ENCODE data around the gene MPPE1.
"Not testable (repeated sequence)": the region's sequence is repeated elsewhere in the genome, so short reads cannot be mapped to it uniquely, and the experiment has no call there.

MPPE1 gene, protein sequence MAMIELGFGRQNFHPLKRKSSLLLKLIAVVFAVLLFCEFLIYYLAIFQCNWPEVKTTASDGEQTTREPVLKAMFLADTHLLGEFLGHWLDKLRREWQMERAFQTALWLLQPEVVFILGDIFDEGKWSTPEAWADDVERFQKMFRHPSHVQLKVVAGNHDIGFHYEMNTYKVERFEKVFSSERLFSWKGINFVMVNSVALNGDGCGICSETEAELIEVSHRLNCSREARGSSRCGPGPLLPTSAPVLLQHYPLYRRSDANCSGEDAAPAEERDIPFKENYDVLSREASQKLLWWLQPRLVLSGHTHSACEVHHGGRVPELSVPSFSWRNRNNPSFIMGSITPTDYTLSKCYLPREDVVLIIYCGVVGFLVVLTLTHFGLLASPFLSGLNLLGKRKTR

DNA sequence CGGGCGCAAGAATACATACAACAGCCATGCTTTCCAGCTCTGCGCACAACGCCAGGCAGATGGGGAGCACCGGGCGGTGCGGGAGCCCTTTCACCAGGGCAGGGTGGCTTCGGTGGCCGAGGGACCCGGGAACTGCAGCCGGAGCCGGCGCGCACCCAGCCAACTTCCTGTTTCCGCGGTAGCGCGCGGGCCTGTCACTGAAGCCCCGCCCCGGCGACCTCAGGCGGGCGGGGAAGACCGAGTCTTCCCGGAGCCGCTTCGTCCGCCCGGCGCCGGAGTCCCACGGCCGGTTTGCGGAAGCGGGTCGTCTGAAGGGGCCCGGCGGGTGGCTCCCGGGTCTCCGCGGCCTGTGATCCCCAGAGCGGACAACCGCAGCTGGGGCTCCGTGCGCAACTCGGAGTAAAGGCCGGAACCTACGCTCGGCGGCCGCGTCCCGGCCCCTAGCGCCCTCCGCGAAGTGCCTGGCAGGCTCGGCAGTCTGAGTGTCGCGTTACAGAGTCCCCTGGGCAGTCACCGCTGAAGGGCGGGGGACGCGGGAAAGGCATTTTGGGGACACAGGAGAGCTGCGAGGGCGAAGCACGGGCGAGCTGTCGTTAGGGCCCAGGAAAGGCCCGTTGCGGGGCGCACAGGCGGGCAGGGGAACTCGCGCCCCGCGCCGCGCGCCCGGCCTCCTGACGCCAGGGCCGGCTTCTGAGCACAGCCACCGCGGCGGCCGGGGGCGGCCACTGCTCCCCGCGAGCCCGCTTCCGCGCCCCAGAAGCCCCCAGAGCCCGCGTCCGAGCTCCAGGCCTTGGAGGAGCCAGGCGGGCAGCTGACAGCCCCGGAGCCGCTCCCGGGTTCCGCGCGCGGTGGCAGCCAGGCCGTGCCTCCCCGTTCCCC is at the start of gene MPPE1:
TSS of gene MPPE1 (minus strand) at position 136 of the 879 bp plus-strand sequence. CDS start 11,053 bp downstream, outside the sequence.
- Mint-ChIP-seq H3K36me3 (peaks cover 5% of the 10 kb centered on the region), H3K4me1 (peaks cover 9% of the 10 kb centered on the region), H3K27ac (peak within 1 kb of the TSS; percentile 91), H3K27me3 (no peaks in the 10 kb centered on the region), H3K9me3 (no peaks in the 10 kb centered on the region), H3K4me3 (peak within 1 kb of the TSS; percentile 93)
- ATAC-seq (ENCODE audit: low read depth) (peak; percentile 85), DNase-seq (ENCODE audit: low spot score in 2 of 2) (peak; percentile 83 to 87)

DNA sequence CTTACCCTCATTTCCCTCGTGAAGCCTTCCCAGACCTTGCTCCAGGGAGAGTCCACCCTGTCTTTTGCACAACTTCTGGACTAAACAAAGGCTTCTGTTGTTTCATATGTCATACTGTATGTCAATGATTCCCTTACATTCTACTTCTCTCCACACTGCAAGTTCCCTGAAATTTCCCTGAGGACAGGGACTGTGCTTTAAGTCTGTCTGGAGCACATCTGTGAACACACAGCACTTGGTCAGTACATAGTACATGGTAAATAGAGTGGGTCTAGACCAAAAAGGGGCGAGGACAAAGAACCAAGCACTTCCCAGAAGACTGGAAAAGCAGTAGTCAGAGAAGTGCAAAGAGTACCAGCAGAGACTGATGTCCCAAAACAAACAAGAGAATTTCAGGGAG is 49.5 kb upstream of the MPPE1 start:
- DNase-seq (ENCODE audit: low spot score in 2 of 2), result no peak
- Mint-ChIP-seq H3K27me3 (peaks cover 6% of the 10 kb centered on the region), H3K4me1 (no peaks in the 10 kb centered on the region), H3K27ac (no peak overlapping the region), H3K4me3 (no peak overlapping the region), H3K36me3 (peaks cover 8% of the 10 kb centered on the region), H3K9me3 (peaks cover 9% of the 10 kb centered on the region)
- no peak for ATAC-seq (ENCODE audit: low read depth)

DNA sequence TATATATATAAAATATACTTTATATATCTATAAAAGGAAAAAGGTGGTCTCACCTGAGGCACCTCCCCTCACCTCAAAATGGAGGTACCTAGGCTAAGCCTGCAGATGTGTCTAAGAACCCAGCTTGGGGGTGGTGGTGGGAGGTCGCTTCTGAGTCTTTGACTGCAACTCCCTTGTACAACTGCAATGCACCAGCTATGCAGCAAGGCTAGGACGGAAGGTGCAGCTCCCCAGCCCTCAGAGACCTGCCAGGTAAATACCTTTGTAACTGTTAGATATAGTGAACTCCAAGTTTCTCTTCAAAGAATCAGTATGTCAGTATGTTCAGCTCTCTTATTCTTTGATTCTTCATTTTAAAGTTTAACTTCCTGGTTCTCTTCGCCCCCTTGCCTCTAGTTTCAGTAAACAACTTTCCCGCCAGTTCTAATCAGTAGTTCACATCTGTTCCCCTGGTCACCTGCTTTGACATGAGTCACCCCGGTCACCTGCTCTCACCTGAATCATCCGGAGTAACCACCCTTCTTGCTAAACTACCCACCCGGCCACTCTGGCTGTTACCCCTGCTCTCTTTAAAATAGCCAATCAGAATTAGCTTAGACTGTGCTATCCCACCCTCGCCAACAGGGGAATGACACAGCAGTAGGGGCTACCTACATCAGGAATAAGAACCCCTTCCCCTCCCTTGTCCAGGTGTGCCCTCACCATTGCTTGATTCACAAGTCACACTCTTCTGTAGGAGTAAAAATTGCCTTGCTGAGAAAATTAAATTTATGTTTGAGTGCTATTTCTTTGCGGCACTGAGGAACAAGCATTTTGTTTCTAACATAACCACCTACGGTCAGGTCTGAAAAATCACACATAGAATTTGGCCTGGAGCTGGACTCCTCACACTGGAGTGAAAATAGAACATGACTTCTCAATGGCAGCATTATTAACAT is 48.5 kb upstream of the MPPE1 start:
- peaks cover 9% of the 10 kb centered on the region for H3K9me3 Mint-ChIP-seq
- peaks cover 8% of the 10 kb centered on the region for H3K36me3 Mint-ChIP-seq
- no peak for ATAC-seq (ENCODE audit: low read depth)
- no peaks in the 10 kb centered on the region for H3K4me1 Mint-ChIP-seq
- no peak overlapping the region for H3K27ac Mint-ChIP-seq
- H3K4me3 Mint-ChIP-seq, result no peak overlapping the region
- peaks cover 6% of the 10 kb centered on the region for H3K27me3 Mint-ChIP-seq
- DNase-seq (ENCODE audit: low spot score in 2 of 2), result no peak

DNA sequence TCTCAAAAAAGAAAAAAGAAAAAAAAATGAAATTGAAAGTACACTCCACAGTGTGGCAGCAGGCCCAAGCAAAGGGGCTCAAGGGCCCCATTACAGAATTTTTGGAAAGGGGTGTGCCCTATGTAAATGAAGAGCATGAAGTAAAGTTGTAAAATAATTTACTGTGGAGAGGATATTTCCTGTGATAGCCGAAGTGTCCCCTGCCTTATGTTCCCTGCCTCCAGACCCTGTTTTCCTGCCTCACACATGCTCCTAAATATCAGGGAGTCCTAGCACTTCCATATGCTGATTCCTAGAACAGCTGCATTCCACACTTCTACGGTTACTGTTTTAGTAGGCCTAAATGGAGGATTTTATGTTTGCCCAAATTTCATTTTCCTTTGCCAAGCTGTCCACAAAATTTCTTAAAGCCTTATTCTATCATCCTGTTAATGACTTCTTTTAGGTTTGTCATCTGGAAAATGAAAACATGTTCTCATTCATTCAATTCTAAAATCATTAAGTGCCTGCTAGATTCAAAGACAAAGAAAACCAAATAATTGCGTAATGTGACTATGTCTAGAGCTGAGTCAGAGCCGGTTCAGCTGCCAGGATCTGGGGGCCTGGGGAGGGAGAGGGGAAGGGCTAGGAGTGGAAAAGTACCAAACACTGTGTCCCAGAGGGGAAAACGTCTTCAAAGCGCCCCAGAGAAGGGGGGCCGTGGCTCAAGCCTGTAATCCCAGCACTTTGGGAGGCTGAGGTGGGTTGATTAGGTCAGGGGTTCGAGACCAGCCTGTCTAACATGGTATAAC is 47.3 kb upstream of the MPPE1 start:
- Mint-ChIP-seq H3K27ac (no peak overlapping the region), H3K4me3 (no peak overlapping the region), H3K9me3 (peaks cover 9% of the 10 kb centered on the region), H3K4me1 (no peaks in the 10 kb centered on the region), H3K36me3 (peaks cover 8% of the 10 kb centered on the region), H3K27me3 (peaks cover 6% of the 10 kb centered on the region)
- DNase-seq (ENCODE audit: low spot score in 2 of 2), result no peak
- ATAC-seq (ENCODE audit: low read depth), result no peak

DNA sequence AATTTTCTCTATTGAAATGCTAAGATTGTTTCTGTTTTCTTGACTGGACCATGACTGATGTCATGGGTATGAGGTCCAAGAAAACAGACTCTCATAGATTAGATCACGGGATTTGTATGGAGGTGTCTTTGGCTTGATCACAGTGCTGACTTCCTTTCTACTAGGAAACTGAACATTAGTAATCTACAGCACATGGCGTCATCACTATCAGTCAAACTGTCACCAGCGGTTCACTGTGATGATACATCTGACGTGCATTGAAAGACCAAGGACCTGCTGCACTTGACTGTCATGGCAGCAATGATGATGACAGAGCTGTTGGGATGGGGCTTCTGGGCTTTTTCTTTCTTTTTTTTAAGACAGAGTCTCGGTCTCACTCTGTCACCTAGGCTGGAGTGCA is 45.0 kb upstream of the MPPE1 start:
- DNase-seq (ENCODE audit: low spot score in 2 of 2) (no peak), ATAC-seq (ENCODE audit: low read depth) (no peak)
- no peak overlapping the region for H3K27ac Mint-ChIP-seq
- H3K4me3 Mint-ChIP-seq, result no peak overlapping the region
- H3K9me3 Mint-ChIP-seq, result peaks cover 9% of the 10 kb centered on the region
- peaks cover 8% of the 10 kb centered on the region for H3K36me3 Mint-ChIP-seq
- no peaks in the 10 kb centered on the region for H3K4me1 Mint-ChIP-seq
- peaks cover 6% of the 10 kb centered on the region for H3K27me3 Mint-ChIP-seq

DNA sequence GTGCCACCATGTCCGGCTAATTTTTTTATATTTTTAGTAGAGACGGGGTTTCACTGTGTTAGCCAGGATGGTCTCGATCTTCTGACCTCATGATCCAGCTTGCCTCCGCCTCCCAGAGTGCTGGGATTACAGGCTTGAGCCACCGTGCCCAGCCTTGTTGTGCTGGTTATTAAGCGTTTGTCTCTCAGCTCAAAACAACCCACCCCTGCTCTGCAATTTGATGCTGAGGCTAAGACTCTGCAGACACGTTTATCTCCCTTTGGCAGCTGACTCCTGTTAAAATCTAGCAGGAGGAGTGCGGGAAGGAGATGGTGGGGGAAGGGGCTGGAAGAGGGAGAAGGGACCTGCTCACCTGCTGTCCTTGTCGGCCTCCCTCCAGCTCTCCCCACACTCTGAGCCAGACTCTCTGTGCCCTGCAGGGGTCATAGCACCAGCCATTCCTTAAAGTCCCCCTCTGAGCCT is 43.3 kb upstream of the MPPE1 start:
- H3K36me3 Mint-ChIP-seq, result no peaks in the 10 kb centered on the region
- ATAC-seq (ENCODE audit: low read depth), result no peak
- H3K27ac Mint-ChIP-seq, result no peak overlapping the region
- DNase-seq (ENCODE audit: low spot score in 2 of 2), result no peak
- H3K4me3 Mint-ChIP-seq, result no peak overlapping the region
- H3K4me1 Mint-ChIP-seq, result peaks cover 8% of the 10 kb centered on the region
- no peaks in the 10 kb centered on the region for H3K9me3 Mint-ChIP-seq
- no peaks in the 10 kb centered on the region for H3K27me3 Mint-ChIP-seq

DNA sequence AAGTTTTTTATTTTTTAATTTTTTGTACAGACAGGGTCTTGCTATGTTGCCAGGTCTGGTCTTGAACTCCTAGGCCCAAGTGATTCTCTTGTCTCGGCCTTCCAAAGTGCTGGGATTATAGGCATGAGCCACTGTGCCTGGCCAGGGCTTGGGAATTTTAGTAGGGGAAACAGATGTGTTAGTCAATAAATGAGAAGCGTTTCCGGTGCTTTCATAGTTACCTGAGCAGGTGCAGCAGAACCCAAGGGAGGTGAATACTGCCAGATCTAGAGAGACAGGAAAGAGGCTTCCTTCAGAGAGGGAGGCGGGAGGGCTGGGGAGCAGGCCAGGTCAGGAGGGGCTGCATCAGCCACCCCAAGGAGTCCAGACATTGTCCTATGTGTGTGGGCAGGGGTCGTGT is 42.7 kb upstream of the MPPE1 start:
- H3K4me1 Mint-ChIP-seq, result peaks cover 8% of the 10 kb centered on the region
- no peak for ATAC-seq (ENCODE audit: low read depth)
- no peaks in the 10 kb centered on the region for H3K9me3 Mint-ChIP-seq
- H3K4me3 Mint-ChIP-seq, result no peak overlapping the region
- no peaks in the 10 kb centered on the region for H3K27me3 Mint-ChIP-seq
- no peak overlapping the region for H3K27ac Mint-ChIP-seq
- DNase-seq (ENCODE audit: low spot score in 2 of 2), result no peak
- H3K36me3 Mint-ChIP-seq, result no peaks in the 10 kb centered on the region

DNA sequence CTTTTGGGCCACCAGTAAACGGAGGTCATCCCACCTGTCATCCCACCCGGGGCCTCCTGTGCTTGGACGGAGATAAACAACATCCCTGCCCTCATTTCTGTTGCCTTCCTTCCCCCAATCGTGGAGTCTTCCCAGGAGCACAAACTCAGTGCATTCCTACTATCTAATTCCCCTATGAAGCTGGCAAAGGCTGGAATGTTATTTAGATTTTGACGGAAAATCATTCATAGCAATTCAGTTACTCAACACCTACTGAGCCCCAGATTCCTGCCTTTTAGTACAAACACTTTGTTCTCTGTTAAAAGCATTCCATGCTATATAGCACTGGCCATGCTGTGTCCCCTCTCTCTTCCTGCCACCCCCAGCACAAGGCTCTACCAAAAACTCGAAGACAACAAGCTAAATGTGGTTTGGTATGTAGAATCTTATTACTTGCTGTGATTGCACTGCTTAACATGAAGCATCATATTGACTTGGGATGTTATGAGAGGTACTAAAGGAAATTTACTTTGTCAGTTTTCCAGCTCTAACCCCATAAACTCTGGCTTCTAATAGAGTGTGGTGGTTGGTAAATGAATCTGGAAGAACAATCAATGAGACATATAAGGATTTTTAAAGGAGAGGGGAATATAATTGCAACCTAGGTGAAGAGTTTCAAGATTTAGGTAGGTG is 40.9 kb upstream of the MPPE1 start:
- H3K4me3 Mint-ChIP-seq, result peak overlapping the region; percentile 22
- H3K27ac Mint-ChIP-seq, result no peak overlapping the region
- no peaks in the 10 kb centered on the region for H3K36me3 Mint-ChIP-seq
- peaks cover 8% of the 10 kb centered on the region for H3K4me1 Mint-ChIP-seq
- H3K9me3 Mint-ChIP-seq, result no peaks in the 10 kb centered on the region
- ATAC-seq (ENCODE audit: low read depth) (no peak), DNase-seq (ENCODE audit: low spot score in 2 of 2) (no peak)
- H3K27me3 Mint-ChIP-seq, result peaks cover under 1% of the 10 kb centered on the region

DNA sequence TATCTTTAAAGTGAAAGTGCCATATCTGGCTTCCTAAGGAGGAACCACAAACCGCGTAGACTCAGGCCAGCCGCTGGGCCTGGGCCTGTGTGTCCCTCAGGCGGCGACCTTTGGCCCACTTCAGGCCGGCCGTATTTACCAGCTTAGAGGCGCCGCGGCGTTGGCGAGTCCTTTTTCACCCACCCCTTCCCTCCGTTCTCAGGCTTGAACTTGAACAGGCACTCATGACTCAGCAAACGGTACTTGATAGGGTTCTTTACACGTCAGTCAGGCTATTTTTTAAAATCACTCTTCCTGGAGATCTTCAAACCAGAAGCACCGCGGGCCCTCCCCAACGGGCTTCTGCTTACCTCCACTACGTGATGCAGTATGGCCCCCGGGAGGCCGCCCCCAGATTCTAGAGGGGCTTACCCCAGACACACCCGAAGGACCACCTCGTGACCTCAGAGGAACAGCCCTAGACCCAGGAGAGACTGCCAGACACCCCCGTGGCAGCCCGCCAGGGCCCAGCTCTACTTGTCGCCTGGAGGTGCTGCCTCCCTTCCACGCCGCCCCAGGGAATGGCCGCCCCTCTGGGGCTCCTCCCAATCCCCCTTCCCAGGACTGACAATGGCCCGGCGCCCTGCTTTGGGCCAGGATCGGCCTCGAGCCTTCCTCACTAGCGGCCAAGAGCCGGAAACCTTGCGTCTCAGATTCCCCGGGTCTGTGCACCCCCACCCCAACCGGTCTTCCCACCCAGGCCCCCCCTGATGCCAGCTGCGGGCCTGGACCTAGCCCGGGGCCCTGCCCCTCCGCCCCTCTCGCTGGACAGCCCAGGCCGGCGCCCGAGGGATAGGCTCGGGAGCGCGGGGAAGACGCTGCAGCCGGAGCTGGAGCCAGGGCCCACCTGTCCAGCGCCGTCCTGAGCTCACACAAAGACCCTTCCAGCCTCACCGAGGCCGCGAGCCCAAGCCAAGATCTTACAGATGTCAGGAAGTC is 39.4 kb upstream of the MPPE1 start:
- DNase-seq (ENCODE audit: low spot score in 2 of 2) (peak; percentile 47 to 53), ATAC-seq (ENCODE audit: low read depth) (peak; percentile 81)
- Mint-ChIP-seq H3K4me3 (peak overlapping the region; percentile 92), H3K9me3 (no peaks in the 10 kb centered on the region), H3K4me1 (peaks cover 8% of the 10 kb centered on the region), H3K27me3 (peaks cover 2% of the 10 kb centered on the region), H3K27ac (peak overlapping the region; percentile 92), H3K36me3 (no peaks in the 10 kb centered on the region)

DNA sequence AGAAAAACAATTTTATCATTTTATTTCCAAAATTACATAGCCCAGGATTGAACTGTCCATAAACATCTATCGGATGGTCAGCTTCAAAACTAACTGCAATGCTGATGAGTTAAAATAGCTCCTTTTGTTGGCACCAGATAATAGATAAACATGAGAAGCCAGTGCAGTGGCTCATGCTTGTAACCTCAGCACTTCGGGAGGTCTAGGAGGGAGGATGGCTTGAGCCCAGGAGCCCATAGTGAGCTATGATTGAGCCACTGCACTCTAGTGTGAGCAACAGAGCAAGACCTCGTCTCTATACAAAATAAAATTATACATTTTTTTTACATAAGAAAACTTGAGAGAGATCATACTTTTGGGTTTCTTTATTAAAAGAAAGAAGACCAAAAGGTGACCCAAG is 38.6 kb upstream of the MPPE1 start:
- DNase-seq (ENCODE audit: low spot score in 2 of 2), result no peak
- H3K27ac Mint-ChIP-seq, result peak overlapping the region; percentile 92
- peak overlapping the region; percentile 37 for H3K4me3 Mint-ChIP-seq

DNA sequence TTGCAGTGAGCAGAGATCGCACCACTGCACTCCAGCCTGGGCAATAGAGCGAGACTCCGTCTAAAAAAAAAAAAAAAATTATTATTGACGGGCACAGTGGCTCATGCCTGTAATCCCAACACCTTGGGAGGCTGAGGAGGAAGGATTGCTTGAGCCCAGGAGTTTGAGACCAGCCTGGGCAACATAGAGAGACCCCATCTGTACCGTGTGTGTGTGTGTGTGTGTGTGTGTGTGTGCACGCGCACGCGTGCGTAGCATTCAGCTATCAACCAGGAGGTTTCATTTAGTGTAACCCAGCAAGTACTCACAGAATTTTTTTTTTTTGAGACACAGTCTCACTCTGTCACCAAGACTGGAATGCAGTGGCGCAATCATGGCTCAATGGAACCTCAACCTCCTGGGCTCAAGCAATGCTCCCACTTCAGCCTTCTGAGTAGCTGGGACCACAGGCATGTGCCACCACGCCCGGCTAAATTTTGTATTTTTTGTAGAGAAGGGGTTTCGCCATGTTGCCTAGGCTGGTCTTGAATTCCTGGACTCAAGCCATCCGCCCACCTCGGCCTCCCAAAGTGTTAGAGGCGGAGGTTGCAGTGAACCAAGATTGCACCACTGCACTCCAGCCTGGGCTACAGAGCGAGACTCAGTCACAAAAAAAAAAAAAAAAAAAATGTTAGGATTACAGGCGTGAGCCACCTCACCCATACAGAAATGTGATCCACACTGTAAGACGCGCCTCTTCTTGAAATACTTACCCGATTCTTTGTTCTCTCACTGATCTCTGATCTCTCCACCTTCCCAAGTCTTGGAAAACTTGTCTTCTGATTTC is 37.9 kb upstream of the MPPE1 start:
- not testable (repeated sequence) for H3K4me1 Mint-ChIP-seq; ATAC-seq (ENCODE audit: low read depth); H3K27ac Mint-ChIP-seq; H3K27me3 Mint-ChIP-seq; H3K4me3 Mint-ChIP-seq; H3K9me3 Mint-ChIP-seq; DNase-seq (ENCODE audit: low spot score in 2 of 2); H3K36me3 Mint-ChIP-seq

More for the DNA sequence above, 38.6 kb upstream of the MPPE1 start:
- Mint-ChIP-seq H3K9me3 (no peaks in the 10 kb centered on the region), H3K36me3 (no peaks in the 10 kb centered on the region), H3K27me3 (peaks cover 2% of the 10 kb centered on the region), H3K4me1 (peaks cover 8% of the 10 kb centered on the region)
- ATAC-seq (ENCODE audit: low read depth), result no peak

Measured in memory B cell (primary cell).